ENCODE data around the gene QRFP.

The QRFP gene

GRCh38 chr9:130890870-130891687, 5.5 kb downstream of the QRFP start:
- no peak for DNase-seq (ENCODE audit: low read depth in 3 of 3, low spot score in 1 of 3)

GRCh38 chr9:130890124-130890523, 6.5 kb downstream of the QRFP start:
- no peak for DNase-seq (ENCODE audit: low read depth in 3 of 3, low spot score in 1 of 3)

GRCh38 chr9:130888146-130888885, 8.3 kb downstream of the QRFP start:
- DNase-seq (ENCODE audit: low read depth in 3 of 3, low spot score in 1 of 3), result no peak

- no peak for DNase-seq (ENCODE audit: low read depth in 3 of 3, low spot score in 1 of 3)
Measured at GRCh38 chr9:130887494-130888144, 9.0 kb downstream of the QRFP start.

GRCh38 chr9:130886981-130887380, 9.6 kb downstream of the QRFP start:
- DNase-seq (ENCODE audit: low read depth in 3 of 3, low spot score in 1 of 3), result no peak

- DNase-seq (ENCODE audit: low read depth in 3 of 3, low spot score in 1 of 3), result no peak
Measured at GRCh38 chr9:130885484-130886375, 10.9 kb downstream of the QRFP start.

GRCh38 chr9:130884542-130885483, 11.8 kb downstream of the QRFP start:
- no peak for DNase-seq (ENCODE audit: low read depth in 3 of 3, low spot score in 1 of 3)

- DNase-seq (ENCODE audit: low read depth in 3 of 3, low spot score in 1 of 3), result no peak
Measured at GRCh38 chr9:130884111-130884531, 12.5 kb downstream of the QRFP start.

GRCh38 chr9:130883479-130883878, 13.1 kb downstream of the QRFP start:
- DNase-seq (ENCODE audit: low read depth in 3 of 3, low spot score in 1 of 3), result no peak

- no peak for DNase-seq (ENCODE audit: low read depth in 3 of 3, low spot score in 1 of 3)
Measured at GRCh38 chr9:130882696-130883225, 13.9 kb downstream of the QRFP start.

- no peak for DNase-seq (ENCODE audit: low read depth in 3 of 3, low spot score in 1 of 3)
Measured at GRCh38 chr9:130881516-130881915, 15.1 kb downstream of the QRFP start.

GRCh38 chr9:130880599-130881220, 15.9 kb downstream of the QRFP start:
- no peak for DNase-seq (ENCODE audit: low read depth in 3 of 3, low spot score in 1 of 3)

GRCh38 chr9:130879863-130880411, 16.7 kb downstream of the QRFP start:
- DNase-seq (ENCODE audit: low read depth in 3 of 3, low spot score in 1 of 3), result no peak

- no peak for DNase-seq (ENCODE audit: low read depth in 3 of 3, low spot score in 1 of 3)
Measured at GRCh38 chr9:130878295-130878694, 18.3 kb downstream of the QRFP start.

- DNase-seq (ENCODE audit: low read depth in 3 of 3, low spot score in 1 of 3), result no peak
Measured at GRCh38 chr9:130877300-130877699, 19.3 kb downstream of the QRFP start.

GRCh38 chr9:130874783-130875182, 21.8 kb downstream of the QRFP start:
- no peak for DNase-seq (ENCODE audit: low read depth in 3 of 3, low spot score in 1 of 3)

- DNase-seq (ENCODE audit: low read depth in 3 of 3, low spot score in 1 of 3), result no peak
Measured at GRCh38 chr9:130873966-130874365, 22.6 kb downstream of the QRFP start.

- no peak for DNase-seq (ENCODE audit: low read depth in 3 of 3, low spot score in 1 of 3)
Measured at GRCh38 chr9:130872912-130873503, 23.6 kb downstream of the QRFP start.
